MM.1S (cell line): ENCODE data around the gene FCHSD2.

Experiments
- DNase-seq: peaks from one replicate; pipeline ENCODE4 v3.0.0-alpha.2; 2015
- H2AFZ ChIP-seq: fragments of 300-600 bp; sonication (generic); 2 replicates; pipeline ENCODE4 v1.6.0; 2016; ENCODE audit warnings: antibody characterized with exemption, low read length
- H3F3A ChIP-seq: fragments of 300-600 bp; sonication (generic); 2 replicates; pipeline ENCODE4 v1.6.1; 2016; ENCODE audit warnings: mild to moderate bottlenecking, antibody characterized with exemption, low read length, moderate library complexity, mixed read lengths; ENCODE audit not compliant: insufficient read depth
- H3K27ac ChIP-seq: fragments of 300-600 bp; sonication (generic); 2 replicates; pipeline ENCODE4 v1.5.1; 2016; ENCODE audit warnings: mild to moderate bottlenecking, low read length
- H3K27me3 ChIP-seq: fragments of 300-600 bp; sonication (generic); replicated peaks from 2 replicates; pipeline ENCODE4 v1.6.0; 2016; ENCODE audit warnings: low read length; ENCODE audit not compliant: insufficient read depth
- H3K36me3 ChIP-seq: fragments of 300-600 bp; sonication (generic); replicated peaks from 2 replicates; pipeline ENCODE4 v1.6.1; 2016; ENCODE audit warnings: mild to moderate bottlenecking, low read length, mixed read lengths; ENCODE audit not compliant: insufficient read depth
- H3K4me1 ChIP-seq: fragments of 300-600 bp; sonication (generic); 2 replicates; pipeline ENCODE4 v1.6.1; 2016; ENCODE audit warnings: low read length, mixed read lengths
- H3K4me2 ChIP-seq: fragments of 300-600 bp; sonication (generic); 2 replicates; pipeline ENCODE4 v1.6.0; 2016; ENCODE audit warnings: low read depth, low read length
- H3K4me3 ChIP-seq: fragments of 300-600 bp; sonication (generic); 2 replicates; pipeline ENCODE4 v1.5.1; 2016; ENCODE audit warnings: low read length, mixed read lengths
- H3K79me2 ChIP-seq: fragments of 300-600 bp; sonication (generic); 2 replicates; pipeline ENCODE4 v1.6.1; 2016; ENCODE audit warnings: mixed run types, low read length, mixed read lengths
- H3K9ac ChIP-seq: fragments of 300-600 bp; sonication (generic); 2 replicates; pipeline ENCODE4 v1.6.1; 2016; ENCODE audit warnings: low read length, mixed read lengths
- H3K9me2 ChIP-seq: fragments of 300-600 bp; sonication (generic); replicated peaks from 2 replicates; pipeline ENCODE4 v1.6.1; 2016; ENCODE audit warnings: mild to moderate bottlenecking, low read length, mixed read lengths; ENCODE audit not compliant: insufficient read depth
- H3K9me3 ChIP-seq: fragments of 300-600 bp; sonication (generic); replicated peaks from 2 replicates; pipeline ENCODE4 v1.6.1; 2016; ENCODE audit warnings: mild to moderate bottlenecking, low read length, mixed read lengths; ENCODE audit not compliant: insufficient read depth
- H4K20me1 ChIP-seq: fragments of 300-600 bp; sonication (generic); 2 replicates; pipeline ENCODE4 v1.6.1; 2016; ENCODE audit warnings: mild to moderate bottlenecking, low read length, moderate library complexity, mixed read lengths; ENCODE audit not compliant: insufficient read depth
- CTCF ChIP-seq: fragments of 300-600 bp; sonication (generic); IDR thresholded peaks from 2 replicates; pipeline ENCODE4 v1.5.1; 2016; ENCODE audit warnings: antibody characterized with exemption, low read length, mixed read lengths
- EZH2 ChIP-seq: fragments of 300-600 bp; sonication (generic); optimal IDR thresholded peaks from 2 replicates; pipeline ENCODE3; 2017; ENCODE audit warnings: low read depth, mild to moderate bottlenecking, antibody characterized with exemption, low read length, mixed read lengths
- EZH2phosphoT487 ChIP-seq: fragments of 300-600 bp; sonication (generic); IDR thresholded peaks from 2 replicates; pipeline ENCODE4 v1.6.1; 2018; ENCODE audit warnings: antibody characterized with exemption, low read length

The FCHSD2 gene

GRCh38 chr11:72951888-72952287 lies 190.2 kb downstream of the FCHSD2 start:
- no peaks in the 10 kb centered on the region for H3F3A ChIP-seq
- no peak overlapping the region for H3K27ac ChIP-seq
- H3K4me3 ChIP-seq, result no peak overlapping the region
- DNase-seq, result no peak
- H3K4me1 ChIP-seq, result no peaks in the 10 kb centered on the region
- H3K36me3 ChIP-seq, result no peaks in the 10 kb centered on the region; the same call in 1 of the 2 replicates
- TF ChIP-seq EZH2, result no peak
- no peak for TF ChIP-seq EZH2phosphoT487
- TF ChIP-seq CTCF, result no peak
- no peak overlapping the region for H3K9ac ChIP-seq
- H4K20me1 ChIP-seq, result no peaks in the 10 kb centered on the region
- no peaks in the 10 kb centered on the region for H3K9me2 ChIP-seq
- H3K4me2 ChIP-seq, result no peak overlapping the region
- H3K9me3 ChIP-seq, result no peaks in the 10 kb centered on the region
- H3K27me3 ChIP-seq, result no peaks in the 10 kb centered on the region
- peaks cover 8% of the 10 kb centered on the region for H3K79me2 ChIP-seq
- H2AFZ ChIP-seq, result no peak overlapping the region

GRCh38 chr11:72951193-72951592 lies 190.9 kb downstream of the FCHSD2 start:
- H3K27ac ChIP-seq, result no peak overlapping the region
- no peaks in the 10 kb centered on the region for H3K9me3 ChIP-seq
- no peaks in the 10 kb centered on the region for H4K20me1 ChIP-seq
- no peak overlapping the region for H3K9ac ChIP-seq
- H3K36me3 ChIP-seq, result no peaks in the 10 kb centered on the region; the same call in 1 of the 2 replicates
- H3K9me2 ChIP-seq, result no peaks in the 10 kb centered on the region
- H3F3A ChIP-seq, result no peaks in the 10 kb centered on the region
- peaks cover 14% of the 10 kb centered on the region for H3K79me2 ChIP-seq
- no peaks in the 10 kb centered on the region for H3K27me3 ChIP-seq
- TF ChIP-seq EZH2phosphoT487, result no peak
- no peak for TF ChIP-seq CTCF
- no peak for TF ChIP-seq EZH2
- no peak overlapping the region for H2AFZ ChIP-seq
- DNase-seq, result no peak
- H3K4me3 ChIP-seq, result no peak overlapping the region
- H3K4me2 ChIP-seq, result no peak overlapping the region
- H3K4me1 ChIP-seq, result no peaks in the 10 kb centered on the region

DNA sequence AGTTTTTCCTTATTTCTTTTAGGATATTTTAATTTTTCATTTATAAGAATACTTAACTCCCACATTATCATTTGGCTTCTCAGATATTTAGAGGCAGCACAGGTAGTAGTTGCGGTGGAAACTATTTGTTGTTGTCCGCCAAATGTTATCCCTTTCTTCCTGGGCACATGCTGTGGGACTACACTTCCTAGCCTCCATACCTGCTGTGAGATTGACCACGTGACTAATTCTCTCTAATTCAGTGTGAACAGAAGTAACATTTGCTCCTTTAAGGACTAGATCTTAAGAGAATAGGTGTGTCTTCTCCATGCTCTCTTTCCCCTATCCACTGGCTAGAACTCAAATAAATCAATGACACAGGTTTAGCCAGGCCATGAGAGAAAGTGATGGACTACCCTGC lies 191.4 kb downstream of the FCHSD2 start:
- H2AFZ ChIP-seq, result no peak overlapping the region
- H4K20me1 ChIP-seq, result no peaks in the 10 kb centered on the region
- peaks cover 14% of the 10 kb centered on the region for H3K79me2 ChIP-seq
- H3K4me3 ChIP-seq, result no peak overlapping the region
- no peak for TF ChIP-seq EZH2phosphoT487
- no peak for TF ChIP-seq CTCF
- no peak for TF ChIP-seq EZH2
- no peaks in the 10 kb centered on the region for H3K4me1 ChIP-seq
- H3K9ac ChIP-seq, result no peak overlapping the region
- no peaks in the 10 kb centered on the region for H3K9me2 ChIP-seq
- H3F3A ChIP-seq, result no peaks in the 10 kb centered on the region
- no peak for DNase-seq
- no peaks in the 10 kb centered on the region for H3K27me3 ChIP-seq
- no peaks in the 10 kb centered on the region for H3K9me3 ChIP-seq
- H3K27ac ChIP-seq, result no peak overlapping the region
- no peaks in the 10 kb centered on the region; the same call in 1 of the 2 replicates for H3K36me3 ChIP-seq
- H3K4me2 ChIP-seq, result no peak overlapping the region
